ENCODE measurements around the gene ATAD3A.
"Not testable (repeated sequence)": the region's sequence is repeated elsewhere in the genome, so short reads cannot be mapped to it uniquely, and the experiment has no call there.

DNA sequence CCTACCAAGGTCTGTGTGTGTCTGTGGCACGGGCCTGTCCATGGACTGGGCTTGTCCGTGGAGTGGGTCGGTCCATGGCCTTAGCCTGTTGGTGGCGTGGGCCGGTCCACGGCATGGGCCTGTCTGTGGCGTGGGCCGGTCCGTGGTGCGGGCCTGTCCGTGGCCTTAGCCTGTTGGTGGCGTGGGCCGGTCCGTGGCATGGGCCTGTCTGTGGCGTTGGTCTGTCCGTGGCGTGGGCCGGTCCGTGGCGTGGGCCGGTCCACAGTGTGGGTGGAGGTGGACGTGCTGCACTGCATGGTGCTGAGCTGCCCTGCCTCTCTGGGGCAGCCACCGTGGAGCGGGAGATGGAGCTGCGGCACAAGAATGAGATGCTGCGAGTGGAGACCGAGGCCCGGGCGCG is 30.2 kb upstream of the ATAD3A start:
- TF ChIP-seq CTCF, POLR2A (IDR thresholded peaks at IDR 0.05): not testable (repeated sequence)

Data from uterus (tissue), 2 donors.